ENCODE results near the gene MYL6.
"Not testable (repeated sequence)": the region's sequence is repeated elsewhere in the genome, so short reads cannot be mapped to it uniquely, and the experiment has no call there.

The MYL6 gene

GRCh38 chr12:56129942-56130495 is 28.1 kb upstream of the MYL6 start:
- no peak for DNase-seq

- DNase-seq, result no peak
These were observed 27.3 kb upstream of the MYL6 start for GRCh38 chr12:56130876-56131275.

- DNase-seq, result no peak
These were observed 23.3 kb upstream of the MYL6 start for GRCh38 chr12:56134897-56135296.

- no peak for DNase-seq
These were observed 20.1 kb upstream of the MYL6 start for GRCh38 chr12:56137853-56138571.

GRCh38 chr12:56141946-56142784 is 16.0 kb upstream of the MYL6 start:
- DNase-seq, result no peak

- DNase-seq, result no peak
These were observed 14.9 kb upstream of the MYL6 start for GRCh38 chr12:56143217-56143616.

GRCh38 chr12:56143870-56144269 is 14.3 kb upstream of the MYL6 start:
- no peak for DNase-seq

- no peak for DNase-seq
These were observed 12.9 kb upstream of the MYL6 start for GRCh38 chr12:56145217-56145616.

GRCh38 chr12:56146492-56147460 is 11.4 kb upstream of the MYL6 start:
- DNase-seq, result no peak

- DNase-seq, result no peak
These were observed 7.6 kb upstream of the MYL6 start for GRCh38 chr12:56150563-56150962.

GRCh38 chr12:56151672-56152131 is 6.5 kb upstream of the MYL6 start:
- DNase-seq, result peak; percentile 71

GRCh38 chr12:56152132-56152755 is 5.9 kb upstream of the MYL6 start, which contains the start of gene MYL6B:
Gene MYL6B (plus strand): TSS chr12:56152587. CDS start chr12:56153919, 1,332 bp downstream.
- peak; percentile 91 for DNase-seq

- no peak for DNase-seq
These were observed 5.1 kb upstream of the MYL6 start for GRCh38 chr12:56152756-56153677.

GRCh38 chr12:56153678-56154065 is 4.5 kb upstream of the MYL6 start:
- DNase-seq, result no peak

GRCh38 chr12:56154246-56154771 is 3.9 kb upstream of the MYL6 start:
- no peak for DNase-seq

- DNase-seq, result no peak
These were observed 3.3 kb upstream of the MYL6 start for GRCh38 chr12:56154818-56155217.

- no peak for DNase-seq
These were observed 2.8 kb upstream of the MYL6 start for GRCh38 chr12:56155256-56155845.

- DNase-seq, result not testable (repeated sequence)
These were observed 1.5 kb upstream of the MYL6 start for GRCh38 chr12:56156464-56157200.

Measured in activated T-cell treated with anti-CD3 and anti-CD28 coated beads, Interleukin-2, amount 50 U/mL, for 1 hour (primary cell).